Retinal pigment epithelial cell (primary cell): ENCODE results near the gene ZNF81.

Experiments used
- DNase-seq: peaks from one replicate; pipeline ENCODE4 v3.0.0-alpha.2; 2010; ENCODE audit warnings: low read depth
- H3K4me3 ChIP-seq: 2 replicates; pipeline ENCODE4 v1.5.1; 2011; ENCODE audit warnings: mild to moderate bottlenecking, low read length, control low read depth, moderate library complexity
- CTCF ChIP-seq: conservative IDR thresholded peaks from 2 replicates; pipeline ENCODE4 v1.5.1; 2011; ENCODE audit warnings: low read depth, low read length, control low read depth, inconsistent platforms

Gene ZNF81

GRCh38 chrX:47873123-47873522 lies 36.4 kb downstream of the ZNF81 start:
- no peak for DNase-seq
- H3K4me3 ChIP-seq: no peak overlapping the region
- no peak for TF ChIP-seq CTCF

GRCh38 chrX:47877327-47877726 lies 40.6 kb downstream of the ZNF81 start:
- H3K4me3 ChIP-seq: no peak overlapping the region
- DNase-seq: no peak
- no peak for TF ChIP-seq CTCF

GRCh38 chrX:47878198-47878597 lies 41.5 kb downstream of the ZNF81 start:
- no peak for DNase-seq
- H3K4me3 ChIP-seq: no peak overlapping the region
- no peak for TF ChIP-seq CTCF

GRCh38 chrX:47879463-47879862 lies 42.8 kb downstream of the ZNF81 start:
- H3K4me3 ChIP-seq: no peak overlapping the region
- no peak for DNase-seq
- TF ChIP-seq CTCF: no peak

- no peak overlapping the region for H3K4me3 ChIP-seq
- no peak for TF ChIP-seq CTCF
- no peak for DNase-seq
Measured at GRCh38 chrX:47880927-47881326, 44.2 kb downstream of the ZNF81 start.

- TF ChIP-seq CTCF: no peak
- DNase-seq: no peak
- no peak overlapping the region for H3K4me3 ChIP-seq
Measured at GRCh38 chrX:47885501-47885900, 48.8 kb downstream of the ZNF81 start.

- no peak overlapping the region for H3K4me3 ChIP-seq
- no peak for DNase-seq
- TF ChIP-seq CTCF: no peak
Measured at GRCh38 chrX:47898024-47898423, 61.3 kb downstream of the ZNF81 start.
